ENCODE measurements around the gene MICB. TPM values are rescaled to one million over a fixed set of nuclear protein-coding genes. Genes with fewer than 3 reads are reported as not detected.

MICB gene
- total RNA-seq (2022), result 6.4 and 7.5 TPM in 2 replicates
- percentile 40 among the genes with signal in this experiment for Bru-seq, nascent RNA
- BruChase-seq, experiment 1, labeled RNA remaining after a 2-hour chase, result percentile 57 among the genes with signal in this experiment
- percentile 61 among the genes with signal in this experiment for BruChase-seq, experiment 2, labeled RNA remaining after a 6-hour chase
- long read RNA-seq, transcript MICB-201 (6 exons, 2,446 nt), result major isoform, 14 of 18 reads
- long read RNA-seq, partial matches to known transcripts, result 0 of 18 reads
- long read RNA-seq, other reads (novel, unspliced or antisense), result 4 of 18 reads

GRCh38 chr6:31497531-31498476, at the start of gene MICB:
TSS of gene MICB (plus strand) at chr6:31498145. CDS start at chr6:31498194, 49 bp downstream.
- Mint-ChIP-seq H3K4me1 (ENCODE audit: low read depth, unreplicated experiment) (peaks cover 27% of the 10 kb centered on the region), H3K36me3 (ENCODE audit: insufficient read depth, unreplicated experiment) (no peaks in the 10 kb centered on the region), H3K27me3 (ENCODE audit: insufficient read depth, unreplicated experiment) (peaks cover 8% of the 10 kb centered on the region), H3K9me3 (ENCODE audit: unreplicated experiment) (no peaks in the 10 kb centered on the region), H3K27ac (ENCODE audit: unreplicated experiment) (peak within 1 kb of the TSS; percentile 51), H3K4me3 (ENCODE audit: unreplicated experiment) (peak within 1 kb of the TSS; percentile 97)
- BruUV-seq (replicated peaks), result no TSS peak
- DNase-seq, result peak; percentile 88 to 90
- no peak for TF ChIP-seq CTCF (IDR thresholded peaks at IDR 0.05; ENCODE audit: insufficient read depth in 1 of 2, low read depth in 1 of 2, low read length in 1 of 2, severe bottlenecking in 1 of 2, unreplicated experiment in 1 of 2)
- POLR2A ChIA-PET, result interaction anchor here (0.6 to 0.8 kb wide), 3 partner anchors 14 to 43 kb away, joined by 3 to 5 read pairs (median 4); no protein-coding TSS in a partner anchor
- Histone ChIP-seq H3K4me1 (no peaks in the 10 kb centered on the region), H3K27me3 (replicated peaks; ENCODE audit: control insufficient read depth, insufficient read depth, low read length) (no peaks in the 10 kb centered on the region), H3K36me3 (ENCODE audit: control insufficient read depth, insufficient read depth, low read length) (no peaks in the 10 kb centered on the region), H3K9me3 (no peaks in the 10 kb centered on the region), H3K4me3 (ENCODE audit: low read depth, low read length) (peak within 1 kb of the TSS; percentile 55)
- intact Hi-C loops (cut with micrococcal nuclease; ENCODE audit: unreplicated experiment), result loop anchor here (10.0 kb wide), 1 partner anchor 93 kb away; the partner anchor contains the start of gene MICA
- CTCF ChIA-PET, result interaction anchor here (0.6 to 1.8 kb wide), 3 partner anchors 95 to 100 kb away, joined by 4 to 5 read pairs (median 4); no protein-coding TSS in a partner anchor

- TF ChIP-seq CTCF (IDR thresholded peaks at IDR 0.05; ENCODE audit: insufficient read depth in 1 of 2, low read depth in 1 of 2, low read length in 1 of 2, severe bottlenecking in 1 of 2, unreplicated experiment in 1 of 2), result no peak
- DNase-seq, result no peak
- intact Hi-C loops (cut with micrococcal nuclease; ENCODE audit: unreplicated experiment), result no loop called here
- Histone ChIP-seq H3K27me3 (replicated peaks; ENCODE audit: control insufficient read depth, insufficient read depth, low read length) (no peaks in the 10 kb centered on the region), H3K4me1 (no peaks in the 10 kb centered on the region), H3K9me3 (no peaks in the 10 kb centered on the region; the same call in 1 of the 2 replicates), H3K36me3 (ENCODE audit: control insufficient read depth, insufficient read depth, low read length) (no peaks in the 10 kb centered on the region), H3K4me3 (ENCODE audit: low read depth, low read length) (no peak overlapping the region)
- CTCF ChIA-PET, result no interaction called here
- POLR2A ChIA-PET, result no interaction called here
- no peaks in the 10 kb centered on the region for H3K36me3 Mint-ChIP-seq (ENCODE audit: insufficient read depth, unreplicated experiment)
- no peak overlapping the region for H3K27ac Mint-ChIP-seq (ENCODE audit: unreplicated experiment)
- no TSS peak for BruUV-seq (replicated peaks)
- no peaks in the 10 kb centered on the region for H3K27me3 Mint-ChIP-seq (ENCODE audit: insufficient read depth, unreplicated experiment)
- no peaks in the 10 kb centered on the region for H3K4me1 Mint-ChIP-seq (ENCODE audit: low read depth, unreplicated experiment)
- H3K9me3 Mint-ChIP-seq (ENCODE audit: unreplicated experiment), result peaks cover 10% of the 10 kb centered on the region
- H3K4me3 Mint-ChIP-seq (ENCODE audit: unreplicated experiment), result no peak overlapping the region
These were observed 47.2 kb upstream of the MICB start for GRCh38 chr6:31450751-31451150.

- Mint-ChIP-seq H3K9me3 (ENCODE audit: unreplicated experiment) (peaks cover 10% of the 10 kb centered on the region), H3K4me3 (ENCODE audit: unreplicated experiment) (no peak overlapping the region), H3K4me1 (ENCODE audit: low read depth, unreplicated experiment) (no peaks in the 10 kb centered on the region), H3K36me3 (ENCODE audit: insufficient read depth, unreplicated experiment) (no peaks in the 10 kb centered on the region), H3K27me3 (ENCODE audit: insufficient read depth, unreplicated experiment) (no peaks in the 10 kb centered on the region), H3K27ac (ENCODE audit: unreplicated experiment) (no peak overlapping the region)
- Histone ChIP-seq H3K9me3 (no peaks in the 10 kb centered on the region; the same call in 1 of the 2 replicates), H3K27me3 (replicated peaks; ENCODE audit: control insufficient read depth, insufficient read depth, low read length) (no peaks in the 10 kb centered on the region), H3K36me3 (ENCODE audit: control insufficient read depth, insufficient read depth, low read length) (no peaks in the 10 kb centered on the region), H3K4me1 (no peaks in the 10 kb centered on the region), H3K4me3 (ENCODE audit: low read depth, low read length) (no peak overlapping the region)
- intact Hi-C loops (cut with micrococcal nuclease; ENCODE audit: unreplicated experiment), result no loop called here
- DNase-seq, result no peak
- ChIA-PET POLR2A (no interaction called here), CTCF (no interaction called here)
- BruUV-seq (replicated peaks), result no TSS peak
- no peak for TF ChIP-seq CTCF (IDR thresholded peaks at IDR 0.05; ENCODE audit: insufficient read depth in 1 of 2, low read depth in 1 of 2, low read length in 1 of 2, severe bottlenecking in 1 of 2, unreplicated experiment in 1 of 2)
These were observed 45.1 kb upstream of the MICB start for GRCh38 chr6:31452859-31453258.
